SU-DHL-6 (cell line): ENCODE data around the gene USP10.

ENCODE experiments used
- H2AFZ ChIP-seq: fragments of 200-600 bp; sonication (generic); 2 replicates; pipeline ENCODE4 v1.6.1; 2014; ENCODE audit warnings: low read depth, mild to moderate bottlenecking, moderate library complexity, mixed read lengths, antibody characterized with exemption, low read length; ENCODE audit not compliant: severe bottlenecking
- H3F3A ChIP-seq: fragments of 200-600 bp; shearing (Covaris generic); 2 replicates; pipeline ENCODE4 v1.6.0; 2016; ENCODE audit warnings: antibody characterized with exemption, mild to moderate bottlenecking; ENCODE audit not compliant: insufficient read depth
- H3K27ac ChIP-seq: fragments of 200-600 bp; sonication (generic); 2 replicates; pipeline ENCODE4 v1.5.1; 2016; ENCODE audit warnings: low read depth, mild to moderate bottlenecking, low read length, moderate library complexity, mixed read lengths
- H3K27me3 ChIP-seq: fragments of 200-600 bp; sonication (generic), shearing (Covaris generic); 2 replicates; pipeline ENCODE4 v1.6.0; 2014; ENCODE audit warnings: mild to moderate bottlenecking, low read length
- H3K36me3 ChIP-seq: fragments of 200-600 bp; sonication (generic); 2 replicates; pipeline ENCODE4 v1.6.1; 2014; ENCODE audit warnings: mild to moderate bottlenecking, low read length, mixed read lengths
- H3K4me2 ChIP-seq: fragments of 300-600, 200-600 bp; shearing (Covaris generic), sonication (generic); 2 replicates; pipeline ENCODE4 v1.6.0; 2014; ENCODE audit warnings: low read length, low read depth, mild to moderate bottlenecking; ENCODE audit not compliant: poor library complexity, severe bottlenecking
- H3K4me3 ChIP-seq: fragments of 200-600 bp; sonication (generic); 2 replicates; pipeline ENCODE4 v1.5.1; 2014; ENCODE audit warnings: antibody characterized with exemption, low read length, mild to moderate bottlenecking, mixed read lengths; ENCODE audit not compliant: insufficient read depth, poor library complexity, severe bottlenecking
- H3K79me2 ChIP-seq: fragments of 200-600 bp; sonication (generic); 2 replicates; pipeline ENCODE4 v1.6.1; 2014; ENCODE audit warnings: mild to moderate bottlenecking, low read length, moderate library complexity; ENCODE audit not compliant: insufficient read depth
- H3K9ac ChIP-seq: fragments of 200-600 bp; sonication (generic); 2 replicates; pipeline ENCODE4 v1.7.0; 2014; ENCODE audit warnings: mild to moderate bottlenecking, low read length
- H3K9me2 ChIP-seq: fragments of 200-600 bp; sonication (generic); replicated peaks from 2 replicates; pipeline ENCODE4 v1.6.1; 2014; ENCODE audit warnings: low read length; ENCODE audit not compliant: insufficient read depth
- H3K9me3 ChIP-seq: fragments of 200-600 bp; sonication (generic); 2 replicates; pipeline ENCODE4 v1.6.1; 2014; ENCODE audit warnings: low read length, mixed read lengths; ENCODE audit not compliant: insufficient read depth
- H4K20me1 ChIP-seq: fragments of 200-600 bp; sonication (generic); 2 replicates; pipeline ENCODE4 v1.6.1; 2014; ENCODE audit warnings: low read depth, mild to moderate bottlenecking, antibody characterized with exemption, low read length, moderate library complexity, mixed read lengths
- CTCF ChIP-seq: fragments of 200-600 bp; sonication (generic); IDR thresholded peaks from one replicate; pipeline ENCODE4 v1.5.1; 2017; ENCODE audit warnings: antibody characterized with exemption, mild to moderate bottlenecking, low read length, moderate library complexity; ENCODE audit not compliant: insufficient read depth, poor library complexity, severe bottlenecking
- EZH2phosphoT487 ChIP-seq: fragments of 200-600 bp; sonication (generic), shearing (Covaris generic); conservative IDR thresholded peaks from 2 replicates; pipeline ENCODE4 v1.6.1; 2018; ENCODE audit warnings: mild to moderate bottlenecking, antibody characterized with exemption, low read length, moderate library complexity, mixed read lengths

USP10 gene

GRCh38 chr16:84807776-84808175 lies 108.0 kb downstream of the USP10 start:
- TF ChIP-seq EZH2phosphoT487 (no peak), CTCF (no peak)
- Histone ChIP-seq H3K36me3 (no peaks in the 10 kb centered on the region), H3F3A (no peaks in the 10 kb centered on the region), H3K79me2 (no peaks in the 10 kb centered on the region), H3K4me3 (no peak overlapping the region), H2AFZ (no peak overlapping the region), H3K9me3 (no peaks in the 10 kb centered on the region), H3K27me3 (no peaks in the 10 kb centered on the region), H3K27ac (no peak overlapping the region), H3K9me2 (no peaks in the 10 kb centered on the region), H3K9ac (no peak overlapping the region), H3K4me2 (no peak overlapping the region), H4K20me1 (no peaks in the 10 kb centered on the region)

- H4K20me1 ChIP-seq, result no peaks in the 10 kb centered on the region
- no peak overlapping the region for H2AFZ ChIP-seq
- no peaks in the 10 kb centered on the region for H3K9me3 ChIP-seq
- H3K4me3 ChIP-seq, result no peak overlapping the region
- no peaks in the 10 kb centered on the region for H3K79me2 ChIP-seq
- H3K27me3 ChIP-seq, result no peaks in the 10 kb centered on the region
- no peak for TF ChIP-seq EZH2phosphoT487
- TF ChIP-seq CTCF, result no peak
- H3K4me2 ChIP-seq, result no peak overlapping the region
- H3F3A ChIP-seq, result no peaks in the 10 kb centered on the region
- no peaks in the 10 kb centered on the region for H3K9me2 ChIP-seq
- H3K36me3 ChIP-seq, result no peaks in the 10 kb centered on the region
- no peak overlapping the region for H3K27ac ChIP-seq
- no peak overlapping the region for H3K9ac ChIP-seq
These were observed 109.0 kb downstream of the USP10 start for GRCh38 chr16:84808826-84809225.

GRCh38 chr16:84810518-84811273 lies 110.9 kb downstream of the USP10 start:
- Histone ChIP-seq H3K27ac (no peak overlapping the region), H4K20me1 (no peaks in the 10 kb centered on the region), H3K9ac (no peak overlapping the region), H3K4me3 (no peak overlapping the region), H2AFZ (no peak overlapping the region), H3K79me2 (no peaks in the 10 kb centered on the region), H3K9me3 (no peaks in the 10 kb centered on the region), H3K9me2 (no peaks in the 10 kb centered on the region), H3K4me2 (no peak overlapping the region), H3K27me3 (no peaks in the 10 kb centered on the region), H3K36me3 (no peaks in the 10 kb centered on the region), H3F3A (no peaks in the 10 kb centered on the region)
- TF ChIP-seq EZH2phosphoT487, result no peak
- no peak for TF ChIP-seq CTCF
